ENCODE measurements around the gene FAN1. TPM values are rescaled to one million over a fixed set of nuclear protein-coding genes. Genes with fewer than 3 reads are reported as not detected.
"Not testable (repeated sequence)": the region's sequence is repeated elsewhere in the genome, so short reads cannot be mapped to it uniquely, and the experiment has no call there.

Gene FAN1
- total RNA-seq (2014; rRNA removed; shearing (Covaris generic)) = 7.3 and 13.7 TPM in 2 replicates

GRCh38 chr15:30903497-30904187 is at the start of gene FAN1:
Gene FAN1, plus strand, starts transcription at chr15:30903915. Its CDS starts 749 bp downstream, at chr15:30904664.
- DNase-seq (ENCODE audit: low spot score) = peak; percentile 96

DNA sequence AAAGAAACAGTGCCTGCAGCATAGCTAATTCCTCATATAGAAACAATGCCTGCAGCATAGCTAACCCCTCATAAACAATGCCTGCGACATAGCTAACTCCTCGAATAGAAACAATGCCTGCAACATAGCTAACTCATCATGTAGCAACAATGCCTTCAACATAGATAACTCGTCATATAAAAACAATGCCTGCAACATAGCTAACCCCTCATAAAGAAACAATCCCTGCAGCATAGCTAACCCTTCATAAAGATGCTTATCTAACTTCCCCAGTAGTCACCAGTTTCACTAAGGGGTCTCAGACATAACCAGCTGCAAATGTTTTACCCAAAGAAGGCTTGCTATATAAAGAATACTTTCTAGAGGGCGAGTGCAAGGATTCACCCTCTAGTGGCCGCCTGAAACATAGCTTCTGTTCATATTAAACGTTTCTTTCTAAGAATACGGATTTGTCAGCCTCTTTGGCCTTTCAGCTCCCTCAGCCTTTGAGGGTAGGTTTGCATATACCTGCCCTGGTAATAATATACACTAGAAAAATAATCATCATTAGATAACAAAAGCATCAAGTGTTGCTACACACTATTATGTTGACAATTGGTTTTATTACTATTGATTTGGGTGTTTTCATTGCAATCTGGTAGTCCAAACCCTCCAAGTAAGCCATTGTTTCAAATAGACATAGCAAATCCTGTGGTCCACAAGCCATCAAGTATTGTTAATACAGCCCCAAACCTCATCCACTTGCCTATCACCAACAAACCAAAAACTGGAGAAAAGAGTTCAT is 44.4 kb upstream of the FAN1 start:
- DNase-seq (ENCODE audit: low spot score) = peak; percentile 47

GRCh38 chr15:30865257-30865656 is 38.5 kb upstream of the FAN1 start:
- peak; percentile 66 for DNase-seq (ENCODE audit: low spot score)

DNA sequence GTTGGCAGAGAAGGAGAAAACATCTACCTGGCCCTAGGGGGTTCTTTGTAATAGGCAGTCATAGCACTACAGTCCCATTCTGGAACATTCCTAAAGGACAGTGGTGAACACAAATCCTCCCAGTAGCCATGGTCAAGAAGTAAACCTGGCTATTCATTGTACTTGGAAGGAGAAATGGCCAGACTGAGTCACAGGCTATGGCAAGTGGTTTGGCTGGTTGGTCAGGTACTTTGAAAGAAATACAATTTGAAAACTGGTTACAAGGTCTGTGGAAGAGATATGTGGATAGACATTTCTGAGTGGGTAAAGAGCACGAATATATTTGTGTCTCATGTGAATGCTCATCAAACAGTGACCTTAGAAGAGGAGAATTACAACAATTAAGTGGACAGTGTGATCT is 33.0 kb upstream of the FAN1 start:
- peak; percentile 29 for DNase-seq (ENCODE audit: low spot score)

DNA sequence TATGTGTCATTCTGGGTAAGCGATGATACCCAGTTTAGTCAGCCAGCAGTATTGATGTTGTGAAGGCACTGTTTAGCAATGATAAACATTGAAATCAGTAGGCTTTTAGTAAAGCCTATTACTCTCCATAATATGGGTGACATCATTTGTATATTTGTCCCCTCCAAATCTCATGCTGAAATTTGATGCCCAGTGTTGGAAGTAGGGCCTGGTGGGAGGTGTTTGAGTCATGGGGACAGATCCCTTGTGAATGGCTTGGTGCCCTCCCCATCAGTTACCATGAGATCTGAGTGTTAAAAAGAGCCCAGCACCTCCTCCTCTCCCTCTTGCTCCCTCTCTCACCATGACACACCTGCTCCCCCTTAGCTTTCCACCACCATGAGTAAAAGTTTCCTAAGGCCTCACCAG is 31.4 kb upstream of the FAN1 start:
- no peak for DNase-seq (ENCODE audit: low spot score)

GRCh38 chr15:30877070-30877469 is 26.6 kb upstream of the FAN1 start:
- no peak for DNase-seq (ENCODE audit: low spot score)

GRCh38 chr15:30878515-30878914 is 25.2 kb upstream of the FAN1 start:
- no peak for DNase-seq (ENCODE audit: low spot score)

DNA sequence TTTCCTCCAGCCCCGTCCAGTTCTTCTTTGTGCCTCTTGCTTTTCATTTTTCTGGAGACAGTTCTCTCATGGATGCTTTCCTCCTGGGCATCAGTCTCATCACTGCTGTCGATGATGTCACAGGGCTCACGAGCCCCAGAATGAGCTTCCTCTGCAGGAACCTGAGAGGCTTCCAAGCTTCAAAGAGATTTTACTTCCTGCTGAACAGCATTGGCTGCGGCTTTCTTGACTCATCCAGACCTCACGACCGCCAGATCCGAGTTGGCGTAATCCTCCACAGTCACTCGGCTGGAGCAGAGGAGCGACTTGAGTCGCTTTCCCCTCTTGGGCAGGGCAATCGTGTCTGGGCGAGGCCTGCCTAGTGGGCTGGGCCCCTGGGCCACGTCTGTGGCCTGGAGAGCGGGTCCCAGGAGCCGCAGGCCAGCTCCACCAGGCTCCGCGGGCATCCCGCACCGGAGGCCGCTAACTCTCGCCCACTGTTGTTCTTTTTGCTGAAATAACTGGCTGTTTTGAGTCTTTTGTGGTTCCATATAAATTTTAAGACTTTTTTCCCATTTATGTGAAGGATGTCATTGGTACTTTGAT is 20.8 kb upstream of the FAN1 start:
- no peak for DNase-seq (ENCODE audit: low spot score)

DNA sequence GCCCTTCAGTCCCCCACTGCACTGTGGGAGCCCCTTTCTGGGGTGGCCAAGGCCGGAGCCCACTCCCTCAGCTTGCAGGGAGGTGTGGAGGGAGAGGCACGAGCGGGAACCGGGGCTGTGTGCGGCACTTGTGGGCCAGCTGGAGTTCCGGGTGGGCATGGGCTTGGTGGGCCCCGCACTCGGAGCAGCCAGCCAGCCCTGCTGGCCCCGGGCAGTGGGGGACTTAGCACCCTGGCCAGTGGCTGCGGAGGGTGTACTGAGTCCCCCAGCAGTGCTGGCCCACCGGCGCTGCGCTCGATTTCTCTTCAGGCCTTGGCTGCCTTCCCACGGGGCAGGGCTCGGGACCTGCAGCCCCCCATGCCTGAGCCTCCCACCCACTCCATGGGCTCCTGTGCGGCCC is 20.0 kb upstream of the FAN1 start:
- DNase-seq (ENCODE audit: low spot score) = not testable (repeated sequence)

DNA sequence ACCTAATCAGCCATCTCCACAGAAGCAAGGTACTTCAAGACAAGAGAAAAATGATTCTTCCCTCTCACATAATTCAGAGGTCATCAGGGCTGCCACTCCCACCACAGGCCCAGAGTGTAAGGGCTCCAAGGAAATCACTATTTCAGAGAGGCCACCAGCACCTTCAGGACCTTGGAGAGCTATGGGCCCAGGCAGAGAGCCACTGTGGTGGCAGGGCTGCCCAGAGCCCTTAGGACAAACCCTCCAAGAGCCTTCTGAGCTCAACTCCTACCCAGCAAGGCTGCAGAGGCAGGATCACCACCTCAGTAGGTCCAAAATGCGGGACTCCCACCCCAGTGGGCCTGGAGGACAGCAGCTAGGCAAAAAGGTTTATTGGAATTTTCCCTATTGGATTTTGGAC is 17.9 kb upstream of the FAN1 start:
- DNase-seq (ENCODE audit: low spot score) = peak; percentile 38

- DNase-seq (ENCODE audit: low spot score) = no peak
These were observed 14.5 kb upstream of the FAN1 start for GRCh38 chr15:30889196-30889595.

- no peak for DNase-seq (ENCODE audit: low spot score)
These were observed 8.1 kb upstream of the FAN1 start for GRCh38 chr15:30895461-30896210.

GRCh38 chr15:30896211-30896606 is 7.5 kb upstream of the FAN1 start:
- DNase-seq (ENCODE audit: low spot score) = no peak

- no peak for DNase-seq (ENCODE audit: low spot score)
These were observed 1.8 kb upstream of the FAN1 start for GRCh38 chr15:30901889-30902288.

GRCh38 chr15:30904812-30905211 is 1.1 kb downstream of the FAN1 start:
- no peak for DNase-seq (ENCODE audit: low spot score)

DNA sequence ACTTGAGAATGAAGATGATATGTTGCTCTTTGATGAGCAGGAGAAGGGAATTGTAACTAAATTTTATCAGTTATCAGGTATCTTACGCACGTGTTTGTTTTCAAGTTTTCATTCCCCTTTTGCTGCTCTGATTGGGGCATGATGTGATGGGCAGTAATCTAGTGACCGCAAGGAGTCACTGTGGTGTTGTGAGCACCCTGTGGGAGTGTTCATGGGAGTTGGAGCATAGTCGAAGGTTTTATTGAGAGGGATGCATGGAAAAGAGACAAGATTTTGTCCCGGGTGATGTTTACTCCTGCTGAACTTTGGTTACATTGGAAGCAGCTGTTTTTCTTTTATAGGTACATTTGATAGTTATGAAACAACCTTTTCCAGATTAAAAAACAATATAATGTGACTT is 2.1 kb downstream of the FAN1 start:
- peak; percentile 43 for DNase-seq (ENCODE audit: low spot score)

- DNase-seq (ENCODE audit: low spot score) = no peak
These were observed 2.7 kb downstream of the FAN1 start for GRCh38 chr15:30906366-30906765.

DNA sequence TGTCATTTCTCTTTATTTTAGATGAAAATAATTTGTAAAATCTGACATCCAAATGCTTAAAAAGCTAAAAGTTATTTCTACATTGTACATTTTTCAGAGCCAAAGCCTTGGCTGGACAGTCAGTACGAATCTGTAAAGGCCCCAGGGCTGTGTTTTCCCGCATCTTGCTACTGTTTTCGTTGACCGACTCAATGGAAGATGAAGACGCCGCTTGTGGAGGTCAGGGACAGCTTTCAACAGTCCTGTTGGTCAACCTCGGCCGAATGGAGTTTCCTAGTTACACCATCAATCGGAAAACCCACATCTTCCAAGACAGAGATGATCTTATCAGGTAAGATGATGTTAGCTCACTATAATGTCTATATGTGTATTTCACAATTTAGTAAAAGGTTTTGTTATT is 10.0 kb downstream of the FAN1 start:
- no peak for DNase-seq (ENCODE audit: low spot score)

DNA sequence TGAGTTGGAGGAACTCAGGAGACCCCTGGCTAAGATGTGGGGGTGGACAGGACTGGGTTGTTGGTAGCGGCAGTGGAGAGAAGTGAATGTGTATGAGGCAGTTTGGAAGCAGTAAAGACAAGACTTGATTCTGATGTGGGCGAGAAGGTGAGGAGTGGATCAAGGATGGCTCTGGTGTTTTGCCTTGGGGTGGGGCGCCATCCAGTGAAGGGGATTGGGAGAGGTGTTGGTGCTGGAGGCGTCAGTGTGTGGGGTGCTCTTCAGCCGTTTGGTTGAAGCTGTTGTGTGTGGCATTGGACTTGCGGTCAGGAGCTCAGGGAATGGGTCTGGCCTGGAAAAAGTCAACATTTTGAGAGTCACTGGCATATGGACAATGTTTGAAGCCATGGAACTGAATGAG is 13.3 kb downstream of the FAN1 start:
- DNase-seq (ENCODE audit: low spot score) = no peak

GRCh38 chr15:30917675-30918074 is 14.0 kb downstream of the FAN1 start:
- no peak for DNase-seq (ENCODE audit: low spot score)

DNA sequence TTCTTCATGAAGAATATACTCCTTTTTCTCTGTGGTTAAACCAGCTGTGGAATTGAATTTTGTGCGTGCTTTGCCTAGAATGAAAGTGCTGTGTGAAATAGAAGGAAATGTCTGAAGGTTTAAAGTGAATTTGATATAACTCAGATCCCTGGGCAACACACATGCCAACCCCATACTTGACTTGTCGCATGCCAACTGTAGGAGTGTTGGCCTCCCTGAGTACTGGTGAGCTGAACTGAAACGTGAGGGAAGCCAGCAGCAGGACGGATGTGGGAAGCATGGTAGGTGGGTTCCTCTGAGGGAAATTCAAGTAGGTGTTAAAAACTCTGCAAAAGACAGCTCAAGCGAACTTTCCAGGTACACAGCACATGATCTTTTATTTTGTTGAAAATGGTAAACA is 14.7 kb downstream of the FAN1 start:
- no peak for DNase-seq (ENCODE audit: low spot score)

Data from HT-29 (cell line).